T-helper 2 cell treated with Interferon-gamma antibody and Interleukin-4, amounts not matched to agents 5 μg/mL and 100 μg/mL, for 36 hours (primary cell): Measurements from ENCODE around the gene TXNDC2.
"Not testable (repeated sequence)": the region's sequence is repeated elsewhere in the genome, so short reads cannot be mapped to it uniquely, and the experiment has no call there.

Source experiments
- DNase-seq: peaks from one replicate; pipeline ENCODE4 v3.0.0; 2021; ENCODE audit warnings: low spot score
- H3K27ac Mint-ChIP-seq: one replicate; pipeline ENCODE4 v1.8.0; 2021; ENCODE audit warnings: mild to moderate bottlenecking, mixed read lengths
- H3K27me3 Mint-ChIP-seq: one replicate; pipeline ENCODE4 v1.8.0; 2021; ENCODE audit warnings: low read depth, mixed read lengths
- H3K36me3 Mint-ChIP-seq: one replicate; pipeline ENCODE4 v1.8.0; 2021; ENCODE audit warnings: low read depth, mixed read lengths
- H3K4me1 Mint-ChIP-seq: one replicate; pipeline ENCODE4 v1.8.0; 2021; ENCODE audit warnings: low read depth, mixed read lengths
- H3K4me3 Mint-ChIP-seq: one replicate; pipeline ENCODE4 v1.8.0; 2022; ENCODE audit warnings: mild to moderate bottlenecking, moderate library complexity, mixed read lengths
- H3K9me3 Mint-ChIP-seq: one replicate; pipeline ENCODE4 v1.8.0; 2021; ENCODE audit warnings: mixed read lengths

TXNDC2 gene

GRCh38 chr18:9852266-9853081 lies 33.3 kb upstream of the TXNDC2 start:
- Mint-ChIP-seq H3K4me1 (peaks cover 6% of the 10 kb centered on the region), H3K27me3 (peaks cover 48% of the 10 kb centered on the region), H3K9me3 (no peaks in the 10 kb centered on the region), H3K36me3 (no peaks in the 10 kb centered on the region), H3K4me3 (no peak overlapping the region), H3K27ac (no peak overlapping the region)
- no peak for DNase-seq

- no peak for DNase-seq
- peaks cover 27% of the 10 kb centered on the region for H3K27me3 Mint-ChIP-seq
- H3K4me3 Mint-ChIP-seq: no peak overlapping the region
- H3K36me3 Mint-ChIP-seq: no peaks in the 10 kb centered on the region
- H3K9me3 Mint-ChIP-seq: no peaks in the 10 kb centered on the region
- H3K4me1 Mint-ChIP-seq: peaks cover 7% of the 10 kb centered on the region
- no peak overlapping the region for H3K27ac Mint-ChIP-seq
Measured at GRCh38 chr18:9854801-9855676, 30.7 kb upstream of the TXNDC2 start.

- DNase-seq: no peak
- H3K27me3 Mint-ChIP-seq: peaks cover 22% of the 10 kb centered on the region
- no peaks in the 10 kb centered on the region for H3K36me3 Mint-ChIP-seq
- H3K9me3 Mint-ChIP-seq: no peaks in the 10 kb centered on the region
- no peak overlapping the region for H3K27ac Mint-ChIP-seq
- H3K4me1 Mint-ChIP-seq: peaks cover 7% of the 10 kb centered on the region
- H3K4me3 Mint-ChIP-seq: no peak overlapping the region
Measured at GRCh38 chr18:9855681-9856080, 30.1 kb upstream of the TXNDC2 start.

GRCh38 chr18:9856092-9856491 lies 29.7 kb upstream of the TXNDC2 start:
- H3K36me3 Mint-ChIP-seq: no peaks in the 10 kb centered on the region
- peaks cover 22% of the 10 kb centered on the region for H3K27me3 Mint-ChIP-seq
- DNase-seq: no peak
- H3K27ac Mint-ChIP-seq: no peak overlapping the region
- no peaks in the 10 kb centered on the region for H3K9me3 Mint-ChIP-seq
- peaks cover 10% of the 10 kb centered on the region for H3K4me1 Mint-ChIP-seq
- no peak overlapping the region for H3K4me3 Mint-ChIP-seq

GRCh38 chr18:9857479-9857998 lies 28.2 kb upstream of the TXNDC2 start:
- not testable (repeated sequence) for DNase-seq, H3K4me3 Mint-ChIP-seq, H3K9me3 Mint-ChIP-seq, H3K36me3 Mint-ChIP-seq, H3K27ac Mint-ChIP-seq
- Mint-ChIP-seq H3K27me3 (peaks cover 18% of the 10 kb centered on the region), H3K4me1 (peaks cover 23% of the 10 kb centered on the region)

GRCh38 chr18:9858642-9859041 lies 27.1 kb upstream of the TXNDC2 start:
- peaks cover 16% of the 10 kb centered on the region for H3K27me3 Mint-ChIP-seq
- H3K36me3 Mint-ChIP-seq: no peaks in the 10 kb centered on the region
- no peaks in the 10 kb centered on the region for H3K9me3 Mint-ChIP-seq
- DNase-seq: no peak
- no peak overlapping the region for H3K4me3 Mint-ChIP-seq
- no peak overlapping the region for H3K27ac Mint-ChIP-seq
- H3K4me1 Mint-ChIP-seq: peaks cover 32% of the 10 kb centered on the region

- H3K27me3 Mint-ChIP-seq: peaks cover 13% of the 10 kb centered on the region
- H3K4me1 Mint-ChIP-seq: peaks cover 32% of the 10 kb centered on the region
- H3K36me3 Mint-ChIP-seq: no peaks in the 10 kb centered on the region
- no peak overlapping the region for H3K4me3 Mint-ChIP-seq
- no peak for DNase-seq
- no peaks in the 10 kb centered on the region for H3K9me3 Mint-ChIP-seq
- no peak overlapping the region for H3K27ac Mint-ChIP-seq
Measured at GRCh38 chr18:9859232-9859631, 26.5 kb upstream of the TXNDC2 start.

GRCh38 chr18:9860682-9861081 lies 25.1 kb upstream of the TXNDC2 start:
- no peak for DNase-seq
- Mint-ChIP-seq H3K4me1 (peaks cover 32% of the 10 kb centered on the region), H3K36me3 (peaks cover 3% of the 10 kb centered on the region), H3K27ac (no peak overlapping the region), H3K4me3 (no peak overlapping the region), H3K27me3 (peaks cover 7% of the 10 kb centered on the region), H3K9me3 (peaks cover 7% of the 10 kb centered on the region)

- Mint-ChIP-seq H3K36me3 (peaks cover 8% of the 10 kb centered on the region), H3K4me1 (peaks cover 32% of the 10 kb centered on the region), H3K27ac (no peak overlapping the region), H3K9me3 (peaks cover 11% of the 10 kb centered on the region), H3K27me3 (peaks cover 5% of the 10 kb centered on the region), H3K4me3 (no peak overlapping the region)
- DNase-seq: no peak
Measured at GRCh38 chr18:9861157-9861556, 24.6 kb upstream of the TXNDC2 start.

- peak; percentile 62 for DNase-seq
- Mint-ChIP-seq H3K9me3 (peaks cover 17% of the 10 kb centered on the region), H3K27me3 (peaks cover 3% of the 10 kb centered on the region), H3K4me1 (peaks cover 32% of the 10 kb centered on the region), H3K27ac (peak overlapping the region; percentile 84), H3K4me3 (peak overlapping the region; percentile 54), H3K36me3 (peaks cover 9% of the 10 kb centered on the region)
Measured at GRCh38 chr18:9861933-9862332, 23.8 kb upstream of the TXNDC2 start.

- no peak overlapping the region for H3K4me3 Mint-ChIP-seq
- H3K27ac Mint-ChIP-seq: peak overlapping the region; percentile 44
- H3K27me3 Mint-ChIP-seq: peaks cover 3% of the 10 kb centered on the region
- no peak for DNase-seq
- H3K9me3 Mint-ChIP-seq: peaks cover 19% of the 10 kb centered on the region
- peaks cover 32% of the 10 kb centered on the region for H3K4me1 Mint-ChIP-seq
- peaks cover 10% of the 10 kb centered on the region for H3K36me3 Mint-ChIP-seq
Measured at GRCh38 chr18:9862686-9863085, 23.1 kb upstream of the TXNDC2 start.

GRCh38 chr18:9863282-9863681 lies 22.5 kb upstream of the TXNDC2 start:
- peaks cover 31% of the 10 kb centered on the region for H3K4me1 Mint-ChIP-seq
- no peak overlapping the region for H3K27ac Mint-ChIP-seq
- H3K36me3 Mint-ChIP-seq: peaks cover 10% of the 10 kb centered on the region
- H3K9me3 Mint-ChIP-seq: peaks cover 19% of the 10 kb centered on the region
- no peak for DNase-seq
- peaks cover 3% of the 10 kb centered on the region for H3K27me3 Mint-ChIP-seq
- no peak overlapping the region for H3K4me3 Mint-ChIP-seq

- H3K27me3 Mint-ChIP-seq: no peaks in the 10 kb centered on the region
- no peak for DNase-seq
- H3K4me1 Mint-ChIP-seq: peaks cover 51% of the 10 kb centered on the region
- no peak overlapping the region for H3K27ac Mint-ChIP-seq
- peaks cover 10% of the 10 kb centered on the region for H3K36me3 Mint-ChIP-seq
- H3K4me3 Mint-ChIP-seq: no peak overlapping the region
- H3K9me3 Mint-ChIP-seq: peaks cover 19% of the 10 kb centered on the region
Measured at GRCh38 chr18:9865764-9866490, 19.8 kb upstream of the TXNDC2 start.
